SK-N-SH (cell line): ENCODE data around the gene RWDD3.

Experiments used
- MAX ChIP-seq: IDR thresholded peaks from 2 replicates; pipeline ENCODE4 v1.4.0; 2012; ENCODE audit warnings: low read depth
- POLR2AphosphoS5 ChIP-seq: IDR thresholded peaks from 2 replicates; pipeline ENCODE4 v1.6.1; 2012; ENCODE audit warnings: low read depth, low read length
- REST ChIP-seq: IDR thresholded peaks from 2 replicates; pipeline ENCODE4 v1.6.1; 2012; ENCODE audit warnings: mild to moderate bottlenecking, low read depth, low read length, moderate library complexity
- TEAD4 ChIP-seq: IDR thresholded peaks from 2 replicates; pipeline ENCODE4 v1.4.0; 2012; ENCODE audit warnings: mild to moderate bottlenecking, borderline replicate concordance; ENCODE audit not compliant: insufficient read depth
- TF ChIP-seq, protein P1 (sequence below): fragments of 200-600 bp; sonication (generic); IDR thresholded peaks from 2 replicates; pipeline ENCODE4 v1.6.1; 2017; ENCODE audit warnings: antibody characterized with exemption, mild to moderate bottlenecking, moderate library complexity

GRCh38 chr1:95206514-95206913, 27.5 kb upstream of the RWDD3 start:
- TF ChIP-seq REST (no peak), TEAD4 (no peak), POLR2AphosphoS5 (no peak), MAX (no peak)
- TF ChIP-seq, protein P1, sequence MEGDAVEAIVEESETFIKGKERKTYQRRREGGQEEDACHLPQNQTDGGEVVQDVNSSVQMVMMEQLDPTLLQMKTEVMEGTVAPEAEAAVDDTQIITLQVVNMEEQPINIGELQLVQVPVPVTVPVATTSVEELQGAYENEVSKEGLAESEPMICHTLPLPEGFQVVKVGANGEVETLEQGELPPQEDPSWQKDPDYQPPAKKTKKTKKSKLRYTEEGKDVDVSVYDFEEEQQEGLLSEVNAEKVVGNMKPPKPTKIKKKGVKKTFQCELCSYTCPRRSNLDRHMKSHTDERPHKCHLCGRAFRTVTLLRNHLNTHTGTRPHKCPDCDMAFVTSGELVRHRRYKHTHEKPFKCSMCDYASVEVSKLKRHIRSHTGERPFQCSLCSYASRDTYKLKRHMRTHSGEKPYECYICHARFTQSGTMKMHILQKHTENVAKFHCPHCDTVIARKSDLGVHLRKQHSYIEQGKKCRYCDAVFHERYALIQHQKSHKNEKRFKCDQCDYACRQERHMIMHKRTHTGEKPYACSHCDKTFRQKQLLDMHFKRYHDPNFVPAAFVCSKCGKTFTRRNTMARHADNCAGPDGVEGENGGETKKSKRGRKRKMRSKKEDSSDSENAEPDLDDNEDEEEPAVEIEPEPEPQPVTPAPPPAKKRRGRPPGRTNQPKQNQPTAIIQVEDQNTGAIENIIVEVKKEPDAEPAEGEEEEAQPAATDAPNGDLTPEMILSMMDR = no peak
